Stomach (tissue), 4 donors: Measurements from ENCODE around the gene RABGAP1L.

Source experiments
- POLR2A ChIP-seq, 4 donors: fragments of 450-650 bp; IDR thresholded peaks; one replicate each; pipeline ENCODE4 v1.6.1; 2016; ENCODE audit warnings: antibody characterized with exemption in 4 of 4, control low read depth in 2 of 4, mild to moderate bottlenecking in 1 of 4, moderate library complexity in 1 of 4
- TF ChIP-seq, protein P1 (sequence below), 7 experiments: fragments of 450-650 bp in 4 of 7; fragments of 200-600 bp in 3 of 7; sonication (generic) in 3 of 7; IDR thresholded peaks; one replicate each; pipeline ENCODE4 v1.5.1; 2016 to 2019; ENCODE audit warnings: antibody characterized with exemption in 7 of 7, control low read depth in 2 of 7, mild to moderate bottlenecking in 1 of 7

DNA sequence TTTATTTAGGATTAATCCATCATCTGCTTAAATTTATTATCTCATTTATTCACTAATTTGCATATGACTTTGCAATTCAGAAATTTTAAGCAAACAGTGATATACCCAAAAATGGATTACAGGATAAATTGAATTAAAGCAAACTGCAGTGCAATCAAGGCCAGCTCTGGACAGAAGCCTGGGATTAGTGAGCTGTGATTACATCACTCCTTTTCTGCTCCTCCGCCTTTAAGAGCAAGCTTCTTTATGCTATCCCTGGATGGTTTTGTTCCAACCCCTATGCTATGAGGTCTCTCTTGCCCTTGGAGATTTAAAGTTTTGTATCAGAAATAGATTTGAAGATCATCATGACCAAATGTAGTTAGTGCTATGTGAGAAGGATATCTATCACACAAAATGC lies 321.0 kb downstream of the RABGAP1L start:
- TF ChIP-seq, protein P1, sequence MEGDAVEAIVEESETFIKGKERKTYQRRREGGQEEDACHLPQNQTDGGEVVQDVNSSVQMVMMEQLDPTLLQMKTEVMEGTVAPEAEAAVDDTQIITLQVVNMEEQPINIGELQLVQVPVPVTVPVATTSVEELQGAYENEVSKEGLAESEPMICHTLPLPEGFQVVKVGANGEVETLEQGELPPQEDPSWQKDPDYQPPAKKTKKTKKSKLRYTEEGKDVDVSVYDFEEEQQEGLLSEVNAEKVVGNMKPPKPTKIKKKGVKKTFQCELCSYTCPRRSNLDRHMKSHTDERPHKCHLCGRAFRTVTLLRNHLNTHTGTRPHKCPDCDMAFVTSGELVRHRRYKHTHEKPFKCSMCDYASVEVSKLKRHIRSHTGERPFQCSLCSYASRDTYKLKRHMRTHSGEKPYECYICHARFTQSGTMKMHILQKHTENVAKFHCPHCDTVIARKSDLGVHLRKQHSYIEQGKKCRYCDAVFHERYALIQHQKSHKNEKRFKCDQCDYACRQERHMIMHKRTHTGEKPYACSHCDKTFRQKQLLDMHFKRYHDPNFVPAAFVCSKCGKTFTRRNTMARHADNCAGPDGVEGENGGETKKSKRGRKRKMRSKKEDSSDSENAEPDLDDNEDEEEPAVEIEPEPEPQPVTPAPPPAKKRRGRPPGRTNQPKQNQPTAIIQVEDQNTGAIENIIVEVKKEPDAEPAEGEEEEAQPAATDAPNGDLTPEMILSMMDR (IDR thresholded peaks at IDR 0.05) = no peak
- no peak for TF ChIP-seq POLR2A (IDR thresholded peaks at IDR 0.05)
